OCI-LY7 (cell line): ENCODE measurements around the gene CACNA2D2. TPM values are rescaled to one million over a fixed set of nuclear protein-coding genes. Genes with fewer than 3 reads are reported as not detected.

Experiments used
- BruUV-seq: library from RNA; stranded (reverse); fragments of 400-500 nt; replicated peaks from 2 replicates; lab custom pipeline; 2021; lab: Mats Ljungman, UMichigan
- CTCF ChIA-PET: fragments of 300-600 bp; sonication (Branson Sonifier 250); formaldehyde crosslinking; loops from one replicate; lab custom pipeline; 2022; ENCODE audit warnings: antibody characterized with exemption; ENCODE audit not compliant: unreplicated experiment; lab: Charles Lee
- POLR2A ChIA-PET: fragments of 300-600 bp; sonication (Branson Sonifier 250); formaldehyde crosslinking; loops from one replicate; lab custom pipeline; 2022; ENCODE audit warnings: antibody characterized with exemption; lab: Charles Lee
- DNase-seq: peaks from one replicate; pipeline ENCODE4 v3.0.0-alpha.2; 2015; ENCODE audit warnings: low spot score
- H2AFZ ChIP-seq: fragments of 200-600 bp; sonication (generic), shearing (Covaris generic); 2 replicates; pipeline ENCODE4 v1.6.1; 2014; ENCODE audit warnings: mild to moderate bottlenecking, antibody characterized with exemption, low read length, moderate library complexity
- H3K27ac ChIP-seq: fragments of 200-600 bp; sonication (generic); 2 replicates; pipeline ENCODE4 v1.5.1; 2014; ENCODE audit warnings: mixed run types, low read depth, mild to moderate bottlenecking, moderate library complexity, low read length, inconsistent platforms; ENCODE audit not compliant: poor library complexity, severe bottlenecking
- H3K36me3 ChIP-seq: fragments of 200-600 bp; sonication (generic); 2 replicates; pipeline ENCODE4 v1.6.1; 2014; ENCODE audit warnings: mild to moderate bottlenecking, antibody characterized with exemption, low read length, moderate library complexity, mixed read lengths; ENCODE audit not compliant: insufficient read depth
- H3K4me1 ChIP-seq: fragments of 200-600 bp; sonication (generic); 2 replicates; pipeline ENCODE4 v1.5.1; 2014; ENCODE audit warnings: mild to moderate bottlenecking, low read length; ENCODE audit not compliant: insufficient read depth, poor library complexity, severe bottlenecking
- H3K4me2 ChIP-seq: fragments of 200-600 bp; sonication (generic); 2 replicates; pipeline ENCODE4 v1.6.1; 2014; ENCODE audit warnings: mild to moderate bottlenecking, low read length
- H3K4me3 ChIP-seq: fragments of 200-600 bp; sonication (generic); 2 replicates; pipeline ENCODE4 v1.5.1; 2014; ENCODE audit warnings: mild to moderate bottlenecking, low read depth, low read length; ENCODE audit not compliant: poor library complexity, severe bottlenecking
- H3K79me2 ChIP-seq: fragments of 200-600 bp; sonication (generic); 2 replicates; pipeline ENCODE4 v1.6.1; 2016; ENCODE audit warnings: low read depth, mild to moderate bottlenecking, low read length, moderate library complexity, mixed read lengths; ENCODE audit not compliant: insufficient read depth
- H3K9me2 ChIP-seq: fragments of 200-600 bp; sonication (generic); 2 replicates; pipeline ENCODE4 v1.6.1; 2016; ENCODE audit warnings: mild to moderate bottlenecking, low read length, mixed read lengths; ENCODE audit not compliant: insufficient read depth
- H3K9me3 ChIP-seq: fragments of 200-600 bp; sonication (generic); 2 replicates; pipeline ENCODE4 v1.6.1; 2014; ENCODE audit warnings: mild to moderate bottlenecking, mixed run types, low read length, mixed read lengths
- H4K20me1 ChIP-seq: fragments of 200-600 bp; sonication (generic); 2 replicates; pipeline ENCODE4 v1.6.1; 2014; ENCODE audit warnings: mild to moderate bottlenecking, antibody characterized with exemption, low read length, moderate library complexity, mixed read lengths; ENCODE audit not compliant: insufficient read depth
- EZH2phosphoT487 ChIP-seq: fragments of 200-600 bp; sonication (generic); IDR thresholded peaks from 2 replicates; pipeline ENCODE4 v1.6.1; 2018; ENCODE audit warnings: low read depth, borderline replicate concordance, mild to moderate bottlenecking, mixed run types, antibody characterized with exemption, low read length, moderate library complexity, mixed read lengths
- intact Hi-C: fragments of 100-400 bp; cut with micrococcal nuclease; formaldehyde crosslinking; loops from one replicate; pipeline ENCODE4 v1.10.0; 2022; ENCODE audit not compliant: unreplicated experiment
- total RNA-seq, 2 experiments: library from RNA; depleted of rRNA in 1 of 2; stranded (reverse); fragments of >200 nt in 1 of 2; shearing (Covaris generic) in 1 of 2; gene quantifications; 2 replicates each; pipeline ENCODE4 v1.2.3, GENCODE V29; 2014 to 2022
- TF ChIP-seq, protein P1 (sequence below): fragments of 200-600 bp; sonication (generic); conservative IDR thresholded peaks from 2 replicates; pipeline ENCODE4 v1.5.1; 2014; ENCODE audit warnings: mild to moderate bottlenecking, antibody characterized with exemption, low read length, moderate library complexity, mixed read lengths

CACNA2D2 gene
- total RNA-seq, 2 experiments from 2014 or later, result 0.09 to 0.21 TPM

DNA sequence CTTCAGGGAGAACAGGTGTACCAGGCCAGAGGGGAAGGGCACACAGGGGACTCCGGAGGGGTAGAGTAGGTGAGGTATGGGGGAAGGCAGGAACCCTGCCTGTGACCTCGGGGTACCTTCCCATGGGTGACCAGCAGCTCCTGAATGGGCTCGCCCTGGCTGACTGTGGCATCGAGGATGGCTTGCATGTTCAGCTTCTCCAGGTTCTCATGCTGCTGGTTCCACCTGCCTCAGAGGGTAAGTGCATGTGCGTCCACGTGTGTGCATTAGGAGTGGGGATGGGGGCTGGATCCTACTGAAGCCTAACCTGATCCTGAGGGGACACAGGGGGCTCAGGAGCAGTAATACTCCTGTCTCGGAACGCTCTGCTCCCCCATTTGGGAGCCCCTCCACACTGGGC is 158.4 kb downstream of the CACNA2D2 start:
- no peak overlapping the region for H2AFZ ChIP-seq
- BruUV-seq, result no TSS peak
- peaks cover 32% of the 10 kb centered on the region for H3K4me1 ChIP-seq
- H4K20me1 ChIP-seq, result no peaks in the 10 kb centered on the region
- H3K4me3 ChIP-seq, result peak overlapping the region; percentile 47
- no peak for DNase-seq
- peaks cover 9% of the 10 kb centered on the region; the same call in 1 of the 2 replicates for H3K36me3 ChIP-seq
- H3K4me2 ChIP-seq, result peak overlapping the region; percentile 73
- CTCF ChIA-PET, result no interaction called here
- no peak overlapping the region for H3K27ac ChIP-seq
- intact Hi-C loops, result no loop called here
- TF ChIP-seq EZH2phosphoT487, result no peak
- TF ChIP-seq, protein P1, sequence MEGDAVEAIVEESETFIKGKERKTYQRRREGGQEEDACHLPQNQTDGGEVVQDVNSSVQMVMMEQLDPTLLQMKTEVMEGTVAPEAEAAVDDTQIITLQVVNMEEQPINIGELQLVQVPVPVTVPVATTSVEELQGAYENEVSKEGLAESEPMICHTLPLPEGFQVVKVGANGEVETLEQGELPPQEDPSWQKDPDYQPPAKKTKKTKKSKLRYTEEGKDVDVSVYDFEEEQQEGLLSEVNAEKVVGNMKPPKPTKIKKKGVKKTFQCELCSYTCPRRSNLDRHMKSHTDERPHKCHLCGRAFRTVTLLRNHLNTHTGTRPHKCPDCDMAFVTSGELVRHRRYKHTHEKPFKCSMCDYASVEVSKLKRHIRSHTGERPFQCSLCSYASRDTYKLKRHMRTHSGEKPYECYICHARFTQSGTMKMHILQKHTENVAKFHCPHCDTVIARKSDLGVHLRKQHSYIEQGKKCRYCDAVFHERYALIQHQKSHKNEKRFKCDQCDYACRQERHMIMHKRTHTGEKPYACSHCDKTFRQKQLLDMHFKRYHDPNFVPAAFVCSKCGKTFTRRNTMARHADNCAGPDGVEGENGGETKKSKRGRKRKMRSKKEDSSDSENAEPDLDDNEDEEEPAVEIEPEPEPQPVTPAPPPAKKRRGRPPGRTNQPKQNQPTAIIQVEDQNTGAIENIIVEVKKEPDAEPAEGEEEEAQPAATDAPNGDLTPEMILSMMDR, result no peak
- H3K9me3 ChIP-seq, result no peaks in the 10 kb centered on the region
- H3K9me2 ChIP-seq, result no peaks in the 10 kb centered on the region
- POLR2A ChIA-PET, result interaction anchor here (0.6 kb wide), 1 partner anchor 337 kb away, joined by 3 read pairs; no protein-coding TSS in a partner anchor
- H3K79me2 ChIP-seq, result peaks cover 7% of the 10 kb centered on the region; the same call in 1 of the 2 replicates

- intact Hi-C loops, result no loop called here
- POLR2A ChIA-PET, result no interaction called here
- peaks cover 4% of the 10 kb centered on the region; the same call in 1 of the 2 replicates for H3K36me3 ChIP-seq
- H2AFZ ChIP-seq, result no peak overlapping the region
- DNase-seq, result no peak
- no peak overlapping the region for H3K27ac ChIP-seq
- H3K9me3 ChIP-seq, result no peaks in the 10 kb centered on the region
- no TSS peak for BruUV-seq
- CTCF ChIA-PET, result no interaction called here
- TF ChIP-seq, protein P1, result no peak
- TF ChIP-seq EZH2phosphoT487, result no peak
- H4K20me1 ChIP-seq, result no peaks in the 10 kb centered on the region
- peaks cover 5% of the 10 kb centered on the region; the same call in 1 of the 2 replicates for H3K79me2 ChIP-seq
- H3K4me2 ChIP-seq, result no peak overlapping the region
- H3K9me2 ChIP-seq, result no peaks in the 10 kb centered on the region
- H3K4me1 ChIP-seq, result peaks cover 42% of the 10 kb centered on the region
- no peak overlapping the region for H3K4me3 ChIP-seq
Observed at GRCh38 chr3:50342813-50343633, 160.4 kb downstream of the CACNA2D2 start.
